ENCODE measurements around the gene ATP6V0E2. TPM values are rescaled to one million over a fixed set of nuclear protein-coding genes. Genes with fewer than 3 reads are reported as not detected.

ATP6V0E2 gene
- total RNA-seq, result 15.3 and 24.4 TPM in 2 replicates

GRCh38 chr7:149873074-149873969 is at the start of gene ATP6V0E2:
TSS of gene ATP6V0E2 (plus strand) at chr7:149873969. CDS start at chr7:149874066, 97 bp downstream.

GRCh38 chr7:149838224-149838991 is 35.4 kb upstream of the ATP6V0E2 start, which contains the start of gene ZNF862:
TSS of gene ZNF862 (plus strand) at chr7:149838375. CDS start at chr7:149838612, 237 bp downstream.

Other genes with a start within 250 kb of the ATP6V0E2 start
- 3.0 and 27.9 TPM in 2 replicates for gene ZNF467, start 100.4 kb upstream of the ATP6V0E2 start, total RNA-seq
- 2.1 and 24.7 TPM in 2 replicates for gene ZNF862, start 35.6 kb upstream of the ATP6V0E2 start, total RNA-seq

Measured in epithelial cell of alveolus of lung (primary cell).